ENCODE results near the gene CRYL1.

CRYL1 gene

DNA sequence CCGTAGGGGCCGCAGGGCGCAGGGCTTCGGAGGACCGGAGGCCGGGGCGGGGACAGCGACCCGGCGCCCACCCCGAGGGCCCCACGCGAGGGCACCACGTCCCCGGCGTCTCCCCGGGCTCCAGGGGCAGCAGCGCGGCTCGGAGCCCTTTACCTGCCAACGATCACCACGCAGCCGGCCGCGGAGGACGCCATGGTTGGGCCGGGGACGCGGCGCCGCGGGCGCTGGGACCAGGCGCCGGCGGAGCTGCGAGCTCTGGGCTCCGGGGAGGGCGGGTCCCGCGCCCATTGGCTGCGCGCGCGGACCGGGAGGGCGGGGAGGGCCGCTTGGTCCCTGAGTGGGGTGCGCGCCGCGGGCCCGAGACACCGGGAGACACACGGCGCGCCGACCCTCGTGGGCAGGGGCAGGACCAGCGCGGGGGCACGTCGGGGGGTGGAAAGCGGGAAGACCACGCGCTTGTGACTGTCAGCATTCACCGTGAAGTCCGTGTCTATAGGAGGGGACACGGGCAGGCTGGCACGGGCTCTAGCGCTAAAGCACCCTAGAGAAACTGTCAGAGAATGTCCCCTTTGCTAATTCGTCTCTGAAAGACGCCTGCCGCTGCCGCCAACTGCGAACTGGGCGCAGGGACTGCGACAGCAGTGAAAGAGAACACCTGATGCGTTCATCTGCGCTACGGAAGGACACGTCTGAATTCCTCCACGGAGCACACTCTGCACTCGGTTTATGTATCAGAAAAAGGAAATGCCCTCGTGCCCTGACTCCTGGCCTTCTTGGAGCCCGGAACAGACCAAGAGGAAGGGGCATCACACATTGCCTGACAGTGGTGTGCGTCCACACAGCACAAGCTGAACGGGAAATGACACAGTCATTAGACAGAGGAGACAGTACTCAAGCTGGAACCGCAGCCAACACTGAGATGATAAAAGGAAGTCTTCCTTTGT lies at the start of gene CRYL1 (continued):
- no peak for TF ChIP-seq ZNF621 (tag by site-specific recombination; IDR thresholded peaks at IDR 0.05)
- no peak for TF ChIP-seq ZNF138 (tag by site-specific recombination; IDR thresholded peaks at IDR 0.05; ENCODE audit: borderline replicate concordance)
- TF ChIP-seq ZNF677 (tag by site-specific recombination; IDR thresholded peaks at IDR 0.05): no peak
- TF ChIP-seq ZNF404 (tag by site-specific recombination; IDR thresholded peaks at IDR 0.05): no peak
- TF ChIP-seq ZNF211 (tag by site-specific recombination; IDR thresholded peaks at IDR 0.05; ENCODE audit: low read depth): no peak
- 0 out of 2 replicates have a peak, but pooled peaks have one; percentile 57 for TF ChIP-seq SCRT1 (tag by site-specific recombination; IDR thresholded peaks at IDR 0.05; ENCODE audit: borderline replicate concordance)
- TF ChIP-seq, protein P1, sequence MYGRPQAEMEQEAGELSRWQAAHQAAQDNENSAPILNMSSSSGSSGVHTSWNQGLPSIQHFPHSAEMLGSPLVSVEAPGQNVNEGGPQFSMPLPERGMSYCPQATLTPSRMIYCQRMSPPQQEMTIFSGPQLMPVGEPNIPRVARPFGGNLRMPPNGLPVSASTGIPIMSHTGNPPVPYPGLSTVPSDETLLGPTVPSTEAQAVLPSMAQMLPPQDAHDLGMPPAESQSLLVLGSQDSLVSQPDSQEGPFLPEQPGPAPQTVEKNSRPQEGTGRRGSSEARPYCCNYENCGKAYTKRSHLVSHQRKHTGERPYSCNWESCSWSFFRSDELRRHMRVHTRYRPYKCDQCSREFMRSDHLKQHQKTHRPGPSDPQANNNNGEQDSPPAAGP (tag by site-specific recombination; IDR thresholded peaks at IDR 0.05): no peak
- no peak for TF ChIP-seq ZNF76 (tag by site-specific recombination; IDR thresholded peaks at IDR 0.05; ENCODE audit: borderline replicate concordance, low read depth)
- no peak for TF ChIP-seq HOXA7 (CRISPR knock-in tag; IDR thresholded peaks at IDR 0.05; ENCODE audit: borderline replicate concordance)
- TF ChIP-seq ZNF629 (tag by site-specific recombination; IDR thresholded peaks at IDR 0.05): 0 out of 2 replicates have a peak, but pooled peaks have one; percentile 11
- TF ChIP-seq ZNF555 (tag by site-specific recombination; conservative IDR thresholded peaks at IDR 0.05): no peak
- no peak for TF ChIP-seq ZBTB44 (tag by site-specific recombination; IDR thresholded peaks at IDR 0.05)
- no peak for TF ChIP-seq ZNF350 (tag by site-specific recombination; IDR thresholded peaks at IDR 0.05)
- peak; percentile 72 for TF ChIP-seq ZXDB (tag by site-specific recombination; IDR thresholded peaks at IDR 0.05)
- TF ChIP-seq ZNF692 (tag by site-specific recombination; IDR thresholded peaks at IDR 0.05): peak; percentile 33; the same call in 1 of the 2 replicates
- TF ChIP-seq ZNF768 (tag by site-specific recombination; IDR thresholded peaks at IDR 0.05): no peak
- peak; percentile 37; the same call in 1 of the 2 replicates for TF ChIP-seq ZFHX2 (tag by site-specific recombination; conservative IDR thresholded peaks at IDR 0.05)
- TF ChIP-seq, protein P2, sequence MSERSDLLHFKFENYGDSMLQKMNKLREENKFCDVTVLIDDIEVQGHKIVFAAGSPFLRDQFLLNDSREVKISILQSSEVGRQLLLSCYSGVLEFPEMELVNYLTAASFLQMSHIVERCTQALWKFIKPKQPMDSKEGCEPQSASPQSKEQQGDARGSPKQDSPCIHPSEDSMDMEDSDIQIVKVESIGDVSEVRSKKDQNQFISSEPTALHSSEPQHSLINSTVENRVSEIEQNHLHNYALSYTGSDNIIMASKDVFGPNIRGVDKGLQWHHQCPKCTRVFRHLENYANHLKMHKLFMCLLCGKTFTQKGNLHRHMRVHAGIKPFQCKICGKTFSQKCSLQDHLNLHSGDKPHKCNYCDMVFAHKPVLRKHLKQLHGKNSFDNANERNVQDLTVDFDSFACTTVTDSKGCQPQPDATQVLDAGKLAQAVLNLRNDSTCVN (tag by site-specific recombination; optimal IDR thresholded peaks at IDR 0.05): peak; percentile 89
- no peak for TF ChIP-seq ZNF513 (tag by site-specific recombination; IDR thresholded peaks at IDR 0.05)
- no peak for TF ChIP-seq MZF1 (tag by site-specific recombination; IDR thresholded peaks at IDR 0.05; ENCODE audit: borderline replicate concordance)
- TF ChIP-seq ZNF670 (tag by site-specific recombination; IDR thresholded peaks at IDR 0.05; ENCODE audit: low read depth): no peak
- 0 out of 2 replicates have a peak, but pooled peaks have one; percentile 16 for TF ChIP-seq ZFP69B (tag by site-specific recombination; IDR thresholded peaks at IDR 0.05)
- TF ChIP-seq MEIS1 (CRISPR knock-in tag; IDR thresholded peaks at IDR 0.05; ENCODE audit: borderline replicate concordance): no peak
- TF ChIP-seq ZNF274 (IDR thresholded peaks at IDR 0.05; ENCODE audit: low read length): no peak
- no peak for TF ChIP-seq ZNF274 (tag by site-specific recombination; IDR thresholded peaks at IDR 0.05; ENCODE audit: borderline replicate concordance)
- TF ChIP-seq GLIS1 (tag by site-specific recombination; IDR thresholded peaks at IDR 0.05): 0 out of 2 replicates have a peak, but pooled peaks have one; percentile 20
- TF ChIP-seq KLF16 (tag by site-specific recombination; IDR thresholded peaks at IDR 0.05): no peak
- 0 out of 2 replicates have a peak, but pooled peaks have one; percentile 25 for TF ChIP-seq ZNF391 (tag by site-specific recombination; IDR thresholded peaks at IDR 0.05; ENCODE audit: borderline replicate concordance, low read depth)
- TF ChIP-seq ZNF132 (tag by site-specific recombination; IDR thresholded peaks at IDR 0.05; ENCODE audit: borderline replicate concordance): no peak
- no peak for TF ChIP-seq BCL11B (tag by site-specific recombination; IDR thresholded peaks at IDR 0.05; ENCODE audit: low read depth)
- TF ChIP-seq ZSCAN16 (tag by site-specific recombination; IDR thresholded peaks at IDR 0.05): no peak
